GM19035 (cell line): ENCODE measurements around the gene MMP17.

ENCODE experiments used
- ATAC-seq: cut with Tn5 transposase; IDR thresholded peaks from one replicate; pipeline ENCODE4 v1.9.1; 2021; ENCODE audit not compliant: unreplicated experiment

The MMP17 gene

GRCh38 chr12:131827961-131828534 lies at the start of gene MMP17:
Gene MMP17 (plus strand): TSS chr12:131828393. CDS start chr12:131828495, 102 bp downstream.
- peak; percentile 58 for ATAC-seq

GRCh38 chr12:131779027-131779426 lies 49.2 kb upstream of the MMP17 start:
- no peak for ATAC-seq

GRCh38 chr12:131782061-131782460 lies 46.1 kb upstream of the MMP17 start:
- no peak for ATAC-seq

- ATAC-seq = peak; percentile 64
Observed at GRCh38 chr12:131783915-131784541, 44.2 kb upstream of the MMP17 start.

GRCh38 chr12:131784909-131785762 lies 43.1 kb upstream of the MMP17 start:
- no peak for ATAC-seq

- ATAC-seq = no peak
Observed at GRCh38 chr12:131785763-131786330, 42.3 kb upstream of the MMP17 start.

- no peak for ATAC-seq
Observed at GRCh38 chr12:131786331-131786730, 41.9 kb upstream of the MMP17 start.

- no peak for ATAC-seq
Observed at GRCh38 chr12:131787143-131787660, 41.0 kb upstream of the MMP17 start.

- no peak for ATAC-seq
Observed at GRCh38 chr12:131788070-131788469, 40.1 kb upstream of the MMP17 start.

- ATAC-seq = no peak
Observed at GRCh38 chr12:131789638-131790037, 38.6 kb upstream of the MMP17 start.

- ATAC-seq = no peak
Observed at GRCh38 chr12:131793243-131794022, 34.8 kb upstream of the MMP17 start.

GRCh38 chr12:131794061-131794460 lies 34.1 kb upstream of the MMP17 start:
- ATAC-seq = no peak

- no peak for ATAC-seq
Observed at GRCh38 chr12:131794573-131794972, 33.6 kb upstream of the MMP17 start.

- no peak for ATAC-seq
Observed at GRCh38 chr12:131795064-131795463, 33.1 kb upstream of the MMP17 start.

GRCh38 chr12:131795690-131796410 lies 32.3 kb upstream of the MMP17 start:
- no peak for ATAC-seq

GRCh38 chr12:131796411-131796736 lies 31.8 kb upstream of the MMP17 start:
- no peak for ATAC-seq

GRCh38 chr12:131796754-131797587 lies 31.2 kb upstream of the MMP17 start:
- ATAC-seq = no peak

GRCh38 chr12:131797588-131797934 lies 30.6 kb upstream of the MMP17 start:
- no peak for ATAC-seq

GRCh38 chr12:131799195-131799594 lies 29.0 kb upstream of the MMP17 start:
- no peak for ATAC-seq
